ENCODE data around the gene ANKRD52. TPM values are rescaled to one million over a fixed set of nuclear protein-coding genes. Genes with fewer than 3 reads are reported as not detected.

Gene ANKRD52
- total and polyA plus RNA-seq, 2 experiments from 2014 or later: 20.3 to 25.2 TPM

DNA sequence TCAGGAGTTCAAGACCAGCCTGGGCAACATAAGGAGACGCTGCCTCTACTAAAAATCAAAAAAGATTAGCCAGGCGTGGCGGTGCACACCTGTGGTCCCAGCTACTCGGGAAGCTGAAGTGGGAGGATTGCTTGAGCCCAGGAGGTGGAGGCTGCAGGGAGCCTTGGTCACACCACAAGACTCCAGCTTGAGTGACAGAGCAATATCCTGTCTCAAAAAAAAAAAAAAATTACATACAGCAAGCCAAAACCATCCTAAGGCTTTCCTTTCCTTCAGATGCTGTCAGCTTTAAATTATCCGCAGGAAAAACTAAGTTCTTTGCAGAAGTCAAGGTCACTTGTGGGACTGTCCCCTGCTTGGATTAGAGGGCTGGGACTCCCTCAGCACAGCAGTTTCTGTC is 40.6 kb upstream of the ANKRD52 start:
- ATAC-seq (no peak), DNase-seq (ENCODE audit: low spot score) (no peak)
- H3K36me3 Mint-ChIP-seq (ENCODE audit: low read depth): peaks cover 32% of the 10 kb centered on the region; the same call in 2 of the 3 replicates
- no peak overlapping the region for H3K27ac ChIP-seq (ENCODE audit: low read depth)
- H3K9me3 Mint-ChIP-seq: no peaks in the 10 kb centered on the region; the same call in 2 of the 3 replicates
- TF ChIP-seq STAT1 (IDR thresholded peaks at IDR 0.05; ENCODE audit: unreplicated experiment) (no peak), ZNF114 (CRISPR knock-in tag; IDR thresholded peaks at IDR 0.05) (no peak), EZH2 (IDR thresholded peaks at IDR 0.05; ENCODE audit: low read depth, unreplicated experiment) (no peak), CREB1 (CRISPR knock-in tag; IDR thresholded peaks at IDR 0.05; ENCODE audit: low read depth) (no peak), ZNF331 (CRISPR knock-in tag; IDR thresholded peaks at IDR 0.05; ENCODE audit: low read depth) (no peak), JUNB (IDR thresholded peaks at IDR 0.05; ENCODE audit: unreplicated experiment) (no peak)
- TF ChIP-seq, protein P1, sequence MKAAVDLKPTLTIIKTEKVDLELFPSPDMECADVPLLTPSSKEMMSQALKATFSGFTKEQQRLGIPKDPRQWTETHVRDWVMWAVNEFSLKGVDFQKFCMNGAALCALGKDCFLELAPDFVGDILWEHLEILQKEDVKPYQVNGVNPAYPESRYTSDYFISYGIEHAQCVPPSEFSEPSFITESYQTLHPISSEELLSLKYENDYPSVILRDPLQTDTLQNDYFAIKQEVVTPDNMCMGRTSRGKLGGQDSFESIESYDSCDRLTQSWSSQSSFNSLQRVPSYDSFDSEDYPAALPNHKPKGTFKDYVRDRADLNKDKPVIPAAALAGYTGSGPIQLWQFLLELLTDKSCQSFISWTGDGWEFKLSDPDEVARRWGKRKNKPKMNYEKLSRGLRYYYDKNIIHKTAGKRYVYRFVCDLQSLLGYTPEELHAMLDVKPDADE (IDR thresholded peaks at IDR 0.05): no peak
- TF ChIP-seq, protein P2, sequence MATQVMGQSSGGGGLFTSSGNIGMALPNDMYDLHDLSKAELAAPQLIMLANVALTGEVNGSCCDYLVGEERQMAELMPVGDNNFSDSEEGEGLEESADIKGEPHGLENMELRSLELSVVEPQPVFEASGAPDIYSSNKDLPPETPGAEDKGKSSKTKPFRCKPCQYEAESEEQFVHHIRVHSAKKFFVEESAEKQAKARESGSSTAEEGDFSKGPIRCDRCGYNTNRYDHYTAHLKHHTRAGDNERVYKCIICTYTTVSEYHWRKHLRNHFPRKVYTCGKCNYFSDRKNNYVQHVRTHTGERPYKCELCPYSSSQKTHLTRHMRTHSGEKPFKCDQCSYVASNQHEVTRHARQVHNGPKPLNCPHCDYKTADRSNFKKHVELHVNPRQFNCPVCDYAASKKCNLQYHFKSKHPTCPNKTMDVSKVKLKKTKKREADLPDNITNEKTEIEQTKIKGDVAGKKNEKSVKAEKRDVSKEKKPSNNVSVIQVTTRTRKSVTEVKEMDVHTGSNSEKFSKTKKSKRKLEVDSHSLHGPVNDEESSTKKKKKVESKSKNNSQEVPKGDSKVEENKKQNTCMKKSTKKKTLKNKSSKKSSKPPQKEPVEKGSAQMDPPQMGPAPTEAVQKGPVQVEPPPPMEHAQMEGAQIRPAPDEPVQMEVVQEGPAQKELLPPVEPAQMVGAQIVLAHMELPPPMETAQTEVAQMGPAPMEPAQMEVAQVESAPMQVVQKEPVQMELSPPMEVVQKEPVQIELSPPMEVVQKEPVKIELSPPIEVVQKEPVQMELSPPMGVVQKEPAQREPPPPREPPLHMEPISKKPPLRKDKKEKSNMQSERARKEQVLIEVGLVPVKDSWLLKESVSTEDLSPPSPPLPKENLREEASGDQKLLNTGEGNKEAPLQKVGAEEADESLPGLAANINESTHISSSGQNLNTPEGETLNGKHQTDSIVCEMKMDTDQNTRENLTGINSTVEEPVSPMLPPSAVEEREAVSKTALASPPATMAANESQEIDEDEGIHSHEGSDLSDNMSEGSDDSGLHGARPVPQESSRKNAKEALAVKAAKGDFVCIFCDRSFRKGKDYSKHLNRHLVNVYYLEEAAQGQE (IDR thresholded peaks at IDR 0.05; ENCODE audit: unreplicated experiment): no peak
- peak overlapping the region; percentile 99 for H3K4me3 Mint-ChIP-seq
- peaks cover 19% of the 10 kb centered on the region for H3K4me1 Mint-ChIP-seq
- no peaks in the 10 kb centered on the region for H3K27me3 ChIP-seq (ENCODE audit: insufficient read depth)
- H3F3A ChIP-seq (replicated peaks; ENCODE audit: low read depth): peaks cover 20% of the 10 kb centered on the region
- H3K27ac Mint-ChIP-seq: no peak overlapping the region
- no peaks in the 10 kb centered on the region for H3K9me2 ChIP-seq (ENCODE audit: insufficient read depth)
- H3K4me2 ChIP-seq: peak overlapping the region; percentile 98
- no peak overlapping the region for H2AFZ ChIP-seq
- H3K4me1 ChIP-seq (ENCODE audit: insufficient read depth): peaks cover 18% of the 10 kb centered on the region
- peaks cover 14% of the 10 kb centered on the region; the same call in 1 of the 2 replicates for H3K36me3 ChIP-seq (ENCODE audit: insufficient read depth)
- peak overlapping the region; percentile 99 for H3K4me3 ChIP-seq
- peaks cover 20% of the 10 kb centered on the region for H4K20me1 ChIP-seq (replicated peaks; ENCODE audit: insufficient read depth)
- H3K27me3 Mint-ChIP-seq (ENCODE audit: insufficient read depth, low read depth, poor library complexity): peaks cover 11% of the 10 kb centered on the region
- peaks cover 60% of the 10 kb centered on the region for H3K79me2 ChIP-seq (replicated peaks; ENCODE audit: insufficient read depth)

DNA sequence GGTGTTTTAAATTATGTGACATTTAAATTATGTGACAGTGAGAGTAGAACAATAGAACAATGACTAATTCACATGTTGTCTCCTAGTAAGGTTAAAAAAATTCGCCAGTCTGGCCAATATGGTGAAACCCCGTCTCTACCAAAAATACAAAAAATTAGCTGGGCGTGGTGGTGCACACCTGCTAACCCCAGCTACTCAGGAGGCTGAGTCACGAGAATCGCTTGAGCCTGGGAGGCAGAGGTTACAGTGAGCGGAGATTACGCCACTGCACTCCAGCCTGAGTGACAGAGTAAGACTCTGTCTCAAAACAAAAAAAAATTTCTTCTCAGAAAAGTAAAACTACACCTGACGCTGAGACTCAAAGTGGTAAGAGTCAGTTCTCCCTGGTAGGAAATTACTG is 39.2 kb upstream of the ANKRD52 start:
- no peak overlapping the region for H3K27ac Mint-ChIP-seq
- H3K79me2 ChIP-seq (replicated peaks; ENCODE audit: insufficient read depth): peaks cover 74% of the 10 kb centered on the region
- TF ChIP-seq EZH2 (IDR thresholded peaks at IDR 0.05; ENCODE audit: low read depth, unreplicated experiment): no peak
- TF ChIP-seq NANOG (IDR thresholded peaks at IDR 0.05; ENCODE audit: borderline replicate concordance): no peak
- TF ChIP-seq, protein P3, sequence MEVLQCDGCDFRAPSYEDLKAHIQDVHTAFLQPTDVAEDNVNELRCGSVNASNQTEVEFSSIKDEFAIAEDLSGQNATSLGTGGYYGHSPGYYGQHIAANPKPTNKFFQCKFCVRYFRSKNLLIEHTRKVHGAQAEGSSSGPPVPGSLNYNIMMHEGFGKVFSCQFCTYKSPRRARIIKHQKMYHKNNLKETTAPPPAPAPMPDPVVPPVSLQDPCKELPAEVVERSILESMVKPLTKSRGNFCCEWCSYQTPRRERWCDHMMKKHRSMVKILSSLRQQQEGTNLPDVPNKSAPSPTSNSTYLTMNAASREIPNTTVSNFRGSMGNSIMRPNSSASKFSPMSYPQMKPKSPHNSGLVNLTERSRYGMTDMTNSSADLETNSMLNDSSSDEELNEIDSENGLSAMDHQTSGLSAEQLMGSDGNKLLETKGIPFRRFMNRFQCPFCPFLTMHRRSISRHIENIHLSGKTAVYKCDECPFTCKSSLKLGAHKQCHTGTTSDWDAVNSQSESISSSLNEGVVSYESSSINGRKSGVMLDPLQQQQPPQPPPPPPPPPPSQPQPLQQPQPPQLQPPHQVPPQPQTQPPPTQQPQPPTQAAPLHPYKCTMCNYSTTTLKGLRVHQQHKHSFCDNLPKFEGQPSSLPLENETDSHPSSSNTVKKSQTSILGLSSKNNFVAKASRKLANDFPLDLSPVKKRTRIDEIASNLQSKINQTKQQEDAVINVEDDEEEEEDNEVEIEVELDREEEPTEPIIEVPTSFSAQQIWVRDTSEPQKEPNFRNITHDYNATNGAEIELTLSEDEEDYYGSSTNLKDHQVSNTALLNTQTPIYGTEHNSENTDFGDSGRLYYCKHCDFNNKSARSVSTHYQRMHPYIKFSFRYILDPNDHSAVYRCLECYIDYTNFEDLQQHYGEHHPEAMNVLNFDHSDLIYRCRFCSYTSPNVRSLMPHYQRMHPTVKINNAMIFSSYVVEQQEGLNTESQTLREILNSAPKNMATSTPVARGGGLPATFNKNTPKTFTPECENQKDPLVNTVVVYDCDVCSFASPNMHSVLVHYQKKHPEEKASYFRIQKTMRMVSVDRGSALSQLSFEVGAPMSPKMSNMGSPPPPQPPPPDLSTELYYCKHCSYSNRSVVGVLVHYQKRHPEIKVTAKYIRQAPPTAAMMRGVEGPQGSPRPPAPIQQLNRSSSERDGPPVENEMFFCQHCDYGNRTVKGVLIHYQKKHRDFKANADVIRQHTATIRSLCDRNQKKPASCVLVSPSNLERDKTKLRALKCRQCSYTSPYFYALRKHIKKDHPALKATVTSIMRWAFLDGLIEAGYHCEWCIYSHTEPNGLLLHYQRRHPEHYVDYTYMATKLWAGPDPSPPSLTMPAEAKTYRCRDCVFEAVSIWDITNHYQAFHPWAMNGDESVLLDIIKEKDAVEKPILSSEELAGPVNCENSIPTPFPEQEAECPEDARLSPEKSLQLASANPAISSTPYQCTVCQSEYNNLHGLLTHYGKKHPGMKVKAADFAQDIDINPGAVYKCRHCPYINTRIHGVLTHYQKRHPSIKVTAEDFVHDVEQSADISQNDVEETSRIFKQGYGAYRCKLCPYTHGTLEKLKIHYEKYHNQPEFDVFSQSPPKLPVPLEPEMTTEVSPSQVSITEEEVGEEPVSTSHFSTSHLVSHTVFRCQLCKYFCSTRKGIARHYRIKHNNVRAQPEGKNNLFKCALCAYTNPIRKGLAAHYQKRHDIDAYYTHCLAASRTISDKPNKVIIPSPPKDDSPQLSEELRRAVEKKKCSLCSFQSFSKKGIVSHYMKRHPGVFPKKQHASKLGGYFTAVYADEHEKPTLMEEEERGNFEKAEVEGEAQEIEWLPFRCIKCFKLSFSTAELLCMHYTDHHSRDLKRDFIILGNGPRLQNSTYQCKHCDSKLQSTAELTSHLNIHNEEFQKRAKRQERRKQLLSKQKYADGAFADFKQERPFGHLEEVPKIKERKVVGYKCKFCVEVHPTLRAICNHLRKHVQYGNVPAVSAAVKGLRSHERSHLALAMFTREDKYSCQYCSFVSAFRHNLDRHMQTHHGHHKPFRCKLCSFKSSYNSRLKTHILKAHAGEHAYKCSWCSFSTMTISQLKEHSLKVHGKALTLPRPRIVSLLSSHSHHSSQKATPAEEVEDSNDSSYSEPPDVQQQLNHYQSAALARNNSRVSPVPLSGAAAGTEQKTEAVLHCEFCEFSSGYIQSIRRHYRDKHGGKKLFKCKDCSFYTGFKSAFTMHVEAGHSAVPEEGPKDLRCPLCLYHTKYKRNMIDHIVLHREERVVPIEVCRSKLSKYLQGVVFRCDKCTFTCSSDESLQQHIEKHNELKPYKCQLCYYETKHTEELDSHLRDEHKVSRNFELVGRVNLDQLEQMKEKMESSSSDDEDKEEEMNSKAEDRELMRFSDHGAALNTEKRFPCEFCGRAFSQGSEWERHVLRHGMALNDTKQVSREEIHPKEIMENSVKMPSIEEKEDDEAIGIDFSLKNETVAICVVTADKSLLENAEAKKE (CRISPR knock-in tag; IDR thresholded peaks at IDR 0.05): no peak
- no peak for TF ChIP-seq EZH2phosphoT487 (IDR thresholded peaks at IDR 0.05; ENCODE audit: unreplicated experiment)

More for the DNA sequence above, 39.2 kb upstream of the ANKRD52 start:
- no peak for DNase-seq (ENCODE audit: low spot score)
- no peak overlapping the region for H3K4me2 ChIP-seq
- H3K4me1 ChIP-seq (ENCODE audit: insufficient read depth): peaks cover 18% of the 10 kb centered on the region
- H3F3A ChIP-seq (replicated peaks; ENCODE audit: low read depth): peaks cover 13% of the 10 kb centered on the region
- H3K27ac ChIP-seq (ENCODE audit: low read depth): 0 out of 2 replicates have a peak overlapping the region, but pooled peaks have one; percentile 48
- peaks cover 32% of the 10 kb centered on the region; the same call in 2 of the 3 replicates for H3K36me3 Mint-ChIP-seq (ENCODE audit: low read depth)
- H3K27me3 ChIP-seq (ENCODE audit: insufficient read depth): no peaks in the 10 kb centered on the region
- H3K4me1 Mint-ChIP-seq: peaks cover 19% of the 10 kb centered on the region
- ATAC-seq: no peak
- peaks cover 14% of the 10 kb centered on the region; the same call in 1 of the 2 replicates for H3K36me3 ChIP-seq (ENCODE audit: insufficient read depth)
- no peaks in the 10 kb centered on the region for H3K9me2 ChIP-seq (ENCODE audit: insufficient read depth)
- H3K4me3 ChIP-seq: no peak overlapping the region
- H3K4me3 Mint-ChIP-seq: no peak overlapping the region
- no peak overlapping the region for H2AFZ ChIP-seq
- H3K27me3 Mint-ChIP-seq (ENCODE audit: insufficient read depth, low read depth, poor library complexity): peaks cover 11% of the 10 kb centered on the region
- H4K20me1 ChIP-seq (replicated peaks; ENCODE audit: insufficient read depth): peaks cover 20% of the 10 kb centered on the region
- H3K9me3 Mint-ChIP-seq: no peaks in the 10 kb centered on the region; the same call in 2 of the 3 replicates
